Immature natural killer cell (primary cell): ENCODE results near the gene DCC. TPM values are rescaled to one million over a fixed set of nuclear protein-coding genes. Genes with fewer than 3 reads are reported as not detected.

Source experiments
- DNase-seq, 3 donors: peaks; one replicate each; pipeline ENCODE4 v3.0.0; 2022; ENCODE audit warnings: mixed read lengths in 1 of 3
- H3K27ac Mint-ChIP-seq, 6 donors: one replicate each; pipeline ENCODE4 v1.8.0; 2020; ENCODE audit warnings: mixed read lengths in 6 of 6, mild to moderate bottlenecking in 5 of 6, inconsistent platforms in 4 of 6, moderate library complexity in 3 of 6
- H3K27me3 Mint-ChIP-seq, 3 donors: one replicate each; pipeline ENCODE4 v1.8.0; 2020 to 2021; ENCODE audit warnings: low read depth in 3 of 3, mild to moderate bottlenecking in 3 of 3, mixed read lengths in 3 of 3, moderate library complexity in 3 of 3, inconsistent platforms in 1 of 3
- H3K36me3 Mint-ChIP-seq, 3 donors: one replicate each; pipeline ENCODE4 v1.8.0; 2020; ENCODE audit warnings: mixed read lengths in 3 of 3, inconsistent platforms in 2 of 3, mild to moderate bottlenecking in 2 of 3
- H3K4me1 Mint-ChIP-seq, 2 donors: one replicate each; pipeline ENCODE4 v1.8.0; 2020; ENCODE audit warnings: inconsistent platforms in 2 of 2, mild to moderate bottlenecking in 2 of 2, mixed read lengths in 2 of 2, moderate library complexity in 1 of 2
- H3K4me3 Mint-ChIP-seq, 5 donors: one replicate each; pipeline ENCODE4 v1.8.0; 2020; ENCODE audit warnings: mild to moderate bottlenecking in 5 of 5, mixed read lengths in 5 of 5, inconsistent platforms in 3 of 5, moderate library complexity in 3 of 5
- H3K9me3 Mint-ChIP-seq, 6 donors: one replicate each; pipeline ENCODE4 v1.8.0; 2020; ENCODE audit warnings: mild to moderate bottlenecking in 6 of 6, mixed read lengths in 6 of 6, inconsistent platforms in 4 of 6, moderate library complexity in 3 of 6
- polyA plus RNA-seq, 3 donors: library from polyadenylated mRNA; unstranded; fragments of 300-500 nt; fragmentation: Illumina TruSeq; gene quantifications; one replicate each; pipeline ENCODE4 v1.2.3, GENCODE V29; 2021

The DCC gene
- polyA plus RNA-seq, 3 donors from 2014 or later = not detected

- Mint-ChIP-seq H3K4me3 (no peak overlapping the region), H3K4me1 (no peaks in the 10 kb centered on the region), H3K27ac (no peak overlapping the region), H3K36me3 (peaks cover 0 to 3% (median 0%) of the 10 kb centered on the region in 3 donors), H3K27me3 (no peaks in the 10 kb centered on the region), H3K9me3 (peaks cover 5 to 19% (median 8%) of the 10 kb centered on the region in 6 donors)
- no peak for DNase-seq
Measured at GRCh38 chr18:53142005-53142404, 802.0 kb downstream of the DCC start.

- Mint-ChIP-seq H3K4me3 (no peak overlapping the region), H3K36me3 (peaks cover 0 to 3% (median 0%) of the 10 kb centered on the region in 3 donors), H3K27ac (no peak overlapping the region), H3K9me3 (peaks cover 0 to 35% (median 9%) of the 10 kb centered on the region in 6 donors), H3K4me1 (no peaks in the 10 kb centered on the region), H3K27me3 (peaks cover 0 to 2% (median 0%) of the 10 kb centered on the region in 3 donors)
- DNase-seq = no peak
Measured at GRCh38 chr18:53147472-53147871, 807.5 kb downstream of the DCC start.

GRCh38 chr18:53148123-53148522 is 808.1 kb downstream of the DCC start:
- Mint-ChIP-seq H3K36me3 (no peaks in the 10 kb centered on the region), H3K4me3 (no peak overlapping the region), H3K27me3 (peaks cover 0 to 2% (median 0%) of the 10 kb centered on the region in 3 donors), H3K27ac (no peak overlapping the region), H3K4me1 (no peaks in the 10 kb centered on the region), H3K9me3 (peaks cover 0 to 40% (median 9%) of the 10 kb centered on the region in 6 donors)
- DNase-seq = no peak

- Mint-ChIP-seq H3K36me3 (no peaks in the 10 kb centered on the region), H3K27ac (no peak overlapping the region), H3K4me1 (no peaks in the 10 kb centered on the region), H3K9me3 (peaks cover 2 to 30% (median 6%) of the 10 kb centered on the region in 6 donors), H3K4me3 (no peak overlapping the region), H3K27me3 (peaks cover 0 to 6% (median 0%) of the 10 kb centered on the region in 3 donors)
- no peak for DNase-seq
Measured at GRCh38 chr18:53152476-53152875, 812.5 kb downstream of the DCC start.

- Mint-ChIP-seq H3K36me3 (no peaks in the 10 kb centered on the region), H3K4me1 (no peaks in the 10 kb centered on the region), H3K9me3 (peaks cover 2 to 28% (median 3%) of the 10 kb centered on the region in 6 donors), H3K27ac (no peak overlapping the region), H3K4me3 (no peak overlapping the region), H3K27me3 (peaks cover 0 to 6% (median 0%) of the 10 kb centered on the region in 3 donors)
- DNase-seq = no peak
Measured at GRCh38 chr18:53153281-53153680, 813.3 kb downstream of the DCC start.

GRCh38 chr18:53153800-53154199 is 813.8 kb downstream of the DCC start:
- Mint-ChIP-seq H3K9me3 (peaks cover 0 to 28% (median 3%) of the 10 kb centered on the region in 6 donors), H3K36me3 (no peaks in the 10 kb centered on the region), H3K4me3 (no peak overlapping the region), H3K27ac (no peak overlapping the region), H3K4me1 (no peaks in the 10 kb centered on the region), H3K27me3 (peaks cover 0 to 6% (median 0%) of the 10 kb centered on the region in 3 donors)
- DNase-seq = no peak

GRCh38 chr18:53165770-53166169 is 825.8 kb downstream of the DCC start:
- no peak for DNase-seq
- Mint-ChIP-seq H3K4me3 (no peak overlapping the region), H3K36me3 (peaks cover 0 to 5% (median 0%) of the 10 kb centered on the region in 3 donors), H3K4me1 (no peaks in the 10 kb centered on the region), H3K27ac (no peak overlapping the region), H3K27me3 (no peaks in the 10 kb centered on the region), H3K9me3 (peaks cover 3 to 21% (median 12%) of the 10 kb centered on the region in 6 donors)

- Mint-ChIP-seq H3K27ac (no peak overlapping the region), H3K36me3 (no peaks in the 10 kb centered on the region), H3K9me3 (peaks cover 2 to 21% (median 12%) of the 10 kb centered on the region in 6 donors), H3K4me1 (no peaks in the 10 kb centered on the region), H3K4me3 (no peak overlapping the region), H3K27me3 (no peaks in the 10 kb centered on the region)
- DNase-seq = no peak
Measured at GRCh38 chr18:53169346-53169745, 829.3 kb downstream of the DCC start.

GRCh38 chr18:53191634-53192033 is 851.6 kb downstream of the DCC start:
- Mint-ChIP-seq H3K9me3 (peaks cover 1 to 12% (median 7%) of the 10 kb centered on the region in 6 donors), H3K27ac (no peak overlapping the region), H3K27me3 (peaks cover 0 to 3% (median 0%) of the 10 kb centered on the region in 3 donors), H3K36me3 (no peaks in the 10 kb centered on the region), H3K4me1 (no peaks in the 10 kb centered on the region), H3K4me3 (no peak overlapping the region)
- no peak for DNase-seq

GRCh38 chr18:53193870-53194269 is 853.9 kb downstream of the DCC start:
- Mint-ChIP-seq H3K4me3 (no peak overlapping the region), H3K9me3 (peaks cover 0 to 17% (median 7%) of the 10 kb centered on the region in 6 donors), H3K36me3 (no peaks in the 10 kb centered on the region), H3K27ac (no peak overlapping the region), H3K4me1 (no peaks in the 10 kb centered on the region), H3K27me3 (peaks cover 0 to 3% (median 0%) of the 10 kb centered on the region in 3 donors)
- DNase-seq = no peak

GRCh38 chr18:53219853-53220252 is 879.9 kb downstream of the DCC start:
- no peaks in the 10 kb centered on the region for H3K27me3 Mint-ChIP-seq
- no peak for DNase-seq
- H3K4me3 Mint-ChIP-seq = no peak overlapping the region
- H3K4me1 Mint-ChIP-seq = no peaks in the 10 kb centered on the region
- no peaks in the 10 kb centered on the region for H3K36me3 Mint-ChIP-seq
- H3K27ac Mint-ChIP-seq = no peak overlapping the region
- H3K9me3 Mint-ChIP-seq = peaks cover 0 to 23% (median 5%) of the 10 kb centered on the region in 6 donors

- no peak overlapping the region for H3K27ac Mint-ChIP-seq
- H3K9me3 Mint-ChIP-seq = peaks cover 0 to 15% (median 2%) of the 10 kb centered on the region in 6 donors
Measured at GRCh38 chr18:53224128-53224778, 884.3 kb downstream of the DCC start.

GRCh38 chr18:53225567-53226325 is 885.7 kb downstream of the DCC start:
- no peak overlapping the region for H3K27ac Mint-ChIP-seq
- H3K4me3 Mint-ChIP-seq = no peak overlapping the region
- no peaks in the 10 kb centered on the region for H3K4me1 Mint-ChIP-seq
- H3K9me3 Mint-ChIP-seq = peaks cover 0 to 1% (median 0%) of the 10 kb centered on the region in 6 donors
- no peak for DNase-seq
- no peaks in the 10 kb centered on the region for H3K36me3 Mint-ChIP-seq
- H3K27me3 Mint-ChIP-seq = no peaks in the 10 kb centered on the region

More at GRCh38 chr18:53224128-53224778, 884.3 kb downstream of the DCC start:
- DNase-seq = no peak
- no peaks in the 10 kb centered on the region for H3K36me3 Mint-ChIP-seq
- no peak overlapping the region for H3K4me3 Mint-ChIP-seq
- H3K4me1 Mint-ChIP-seq = no peaks in the 10 kb centered on the region
- H3K27me3 Mint-ChIP-seq = no peaks in the 10 kb centered on the region

GRCh38 chr18:53234610-53235009 is 894.6 kb downstream of the DCC start:
- no peak for DNase-seq
- Mint-ChIP-seq H3K9me3 (peaks cover 8 to 27% (median 19%) of the 10 kb centered on the region in 6 donors), H3K27me3 (no peaks in the 10 kb centered on the region), H3K4me1 (no peaks in the 10 kb centered on the region), H3K36me3 (no peaks in the 10 kb centered on the region), H3K4me3 (no peak overlapping the region), H3K27ac (no peak overlapping the region)
